PC-9 (cell line): ENCODE results near the gene ACOXL.

Source experiments
- EZH2 ChIP-seq: fragments of 200-600 bp; sonication (generic); IDR thresholded peaks from 2 replicates; pipeline ENCODE4 v1.8.0; 2017; ENCODE audit warnings: antibody characterized with exemption, low read depth
- TF ChIP-seq, protein P1 (sequence below): fragments of 200-600 bp; sonication (generic); conservative IDR thresholded peaks from 2 replicates; pipeline ENCODE4 v1.6.1; 2017; ENCODE audit warnings: mixed run types, antibody characterized with exemption, mild to moderate bottlenecking, moderate library complexity

DNA sequence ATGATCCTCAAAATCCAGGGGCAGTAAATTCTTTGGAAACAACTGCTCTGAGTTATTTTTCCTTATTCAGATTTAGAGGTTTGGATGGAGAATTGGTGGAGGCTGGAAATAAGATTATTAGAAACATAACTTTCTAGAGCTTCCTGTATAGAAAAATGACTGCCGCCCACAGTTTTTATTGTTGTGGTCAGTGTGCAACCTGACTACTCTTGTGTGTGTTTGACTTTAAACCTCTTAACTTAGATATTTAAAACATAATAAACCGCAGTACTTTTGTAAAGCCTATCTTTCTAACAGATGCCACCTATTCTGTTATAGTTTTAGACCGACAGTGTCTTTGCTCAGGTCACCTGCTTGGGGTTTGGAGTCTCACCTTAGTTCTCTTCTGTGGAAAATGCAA lies 272.9 kb downstream of the ACOXL start:
- TF ChIP-seq, protein P1, sequence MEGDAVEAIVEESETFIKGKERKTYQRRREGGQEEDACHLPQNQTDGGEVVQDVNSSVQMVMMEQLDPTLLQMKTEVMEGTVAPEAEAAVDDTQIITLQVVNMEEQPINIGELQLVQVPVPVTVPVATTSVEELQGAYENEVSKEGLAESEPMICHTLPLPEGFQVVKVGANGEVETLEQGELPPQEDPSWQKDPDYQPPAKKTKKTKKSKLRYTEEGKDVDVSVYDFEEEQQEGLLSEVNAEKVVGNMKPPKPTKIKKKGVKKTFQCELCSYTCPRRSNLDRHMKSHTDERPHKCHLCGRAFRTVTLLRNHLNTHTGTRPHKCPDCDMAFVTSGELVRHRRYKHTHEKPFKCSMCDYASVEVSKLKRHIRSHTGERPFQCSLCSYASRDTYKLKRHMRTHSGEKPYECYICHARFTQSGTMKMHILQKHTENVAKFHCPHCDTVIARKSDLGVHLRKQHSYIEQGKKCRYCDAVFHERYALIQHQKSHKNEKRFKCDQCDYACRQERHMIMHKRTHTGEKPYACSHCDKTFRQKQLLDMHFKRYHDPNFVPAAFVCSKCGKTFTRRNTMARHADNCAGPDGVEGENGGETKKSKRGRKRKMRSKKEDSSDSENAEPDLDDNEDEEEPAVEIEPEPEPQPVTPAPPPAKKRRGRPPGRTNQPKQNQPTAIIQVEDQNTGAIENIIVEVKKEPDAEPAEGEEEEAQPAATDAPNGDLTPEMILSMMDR, result no peak
- no peak for TF ChIP-seq EZH2
